BLaER1 (cell line): ENCODE data around the gene CD9.

Source experiments
- H3K27ac ChIP-seq: shearing (Covaris generic); formaldehyde crosslinking; 2 replicates; pipeline ENCODE4 v1.8.1; 2022
- H3K27me3 ChIP-seq: shearing (Covaris generic); formaldehyde crosslinking; 2 replicates; pipeline ENCODE4 v1.8.1; 2022
- H3K36me3 ChIP-seq: shearing (Covaris generic); formaldehyde crosslinking; 2 replicates; pipeline ENCODE4 v1.8.1; 2022
- H3K4me1 ChIP-seq: shearing (Covaris generic); formaldehyde crosslinking; 2 replicates; pipeline ENCODE4 v1.8.1; 2022
- H3K4me2 ChIP-seq: shearing (Covaris generic); formaldehyde crosslinking; 2 replicates; pipeline ENCODE4 v1.8.1; 2022
- H3K4me3 ChIP-seq: shearing (Covaris generic); formaldehyde crosslinking; 2 replicates; pipeline ENCODE4 v1.8.1; 2022
- H3K9ac ChIP-seq: shearing (Covaris generic); formaldehyde crosslinking; 2 replicates; pipeline ENCODE4 v1.8.1; 2022
- H3K9me3 ChIP-seq: shearing (Covaris generic); formaldehyde crosslinking; 2 replicates; pipeline ENCODE4 v1.8.1; 2022
- H4K20me1 ChIP-seq: shearing (Covaris generic); formaldehyde crosslinking; 2 replicates; pipeline ENCODE4 v1.8.1; 2022
- Cebpa-rat ChIP-seq: shearing (Covaris generic); IDR thresholded peaks from 2 replicates; pipeline ENCODE4 v1.8.1; 2022

CD9 gene

DNA sequence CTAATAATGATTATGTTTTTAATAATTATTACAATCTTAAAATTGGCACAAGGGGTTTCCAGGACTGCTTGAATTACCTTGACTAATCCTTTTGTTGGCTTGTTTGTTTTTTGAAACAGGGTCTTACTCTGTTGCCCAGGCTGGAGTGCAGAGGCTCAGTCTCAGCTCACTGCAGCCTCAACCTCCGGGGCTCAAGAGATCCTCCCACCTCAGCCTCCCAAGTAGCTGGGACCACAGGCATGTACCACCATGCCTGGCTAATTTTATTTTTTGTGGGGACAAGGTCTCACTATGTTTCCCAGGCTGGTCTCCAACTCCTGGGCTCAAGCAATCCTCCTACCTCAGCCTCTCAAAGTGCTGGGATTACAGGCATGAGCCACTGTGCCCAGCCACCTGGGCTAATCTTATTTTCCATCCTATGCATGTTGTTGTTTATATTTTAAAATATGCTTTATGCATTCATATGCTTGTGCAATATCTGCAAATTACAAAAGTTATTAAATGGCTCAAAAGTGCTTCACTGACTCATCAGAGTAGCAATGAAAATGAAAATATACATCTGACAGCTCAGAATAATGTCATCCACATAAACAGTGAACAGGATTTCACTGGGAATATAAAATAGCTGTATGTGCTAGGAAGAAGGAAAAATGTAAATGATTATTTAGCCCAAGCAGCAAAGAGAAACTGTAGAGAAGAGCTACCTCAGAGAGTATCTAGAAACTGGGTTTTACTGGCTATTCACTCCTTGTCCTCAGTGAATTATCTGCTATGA is 85.5 kb downstream of the CD9 start:
- Histone ChIP-seq H3K4me3 (no peak overlapping the region), H3K4me1 (peaks cover 29% of the 10 kb centered on the region), H3K27ac (no peak overlapping the region), H3K36me3 (no peaks in the 10 kb centered on the region), H3K4me2 (no peak overlapping the region), H3K9me3 (peaks cover 5% of the 10 kb centered on the region; the same call in 1 of the 2 replicates), H3K9ac (no peak overlapping the region), H4K20me1 (no peaks in the 10 kb centered on the region), H3K27me3 (no peaks in the 10 kb centered on the region)
- TF ChIP-seq Cebpa-rat: no peak
